Gastroesophageal sphincter (tissue), 3 donors: Measurements from ENCODE around the gene EPC2.

Source experiments
- CTCF ChIP-seq, 4 experiments: fragments of 200-600 bp in 2 of 4; fragments of 450-650 bp in 2 of 4; sonication (generic) in 1 of 4; IDR thresholded peaks; one replicate each; pipeline ENCODE4 v1.5.1; 2017 to 2019; ENCODE audit warnings: antibody characterized with exemption in 4 of 4, mild to moderate bottlenecking in 2 of 4, moderate library complexity in 2 of 4
- POLR2A ChIP-seq, 2 donors: fragments of 450-650 bp; IDR thresholded peaks; one replicate each; pipeline ENCODE4 v1.6.1; 2017; ENCODE audit warnings: antibody characterized with exemption in 2 of 2, mild to moderate bottlenecking in 2 of 2, moderate library complexity in 1 of 2

- TF ChIP-seq CTCF (IDR thresholded peaks at IDR 0.05) (peak in 3 of 4 experiments; percentile 2 to 15 (median 4)), POLR2A (IDR thresholded peaks at IDR 0.05) (peak; percentile 42 to 58)
Observed at GRCh38 chr2:148643998-148644882, at the start of gene EPC2.
